HEK293 (cell line): Measurements from ENCODE around the gene RNPS1.

Experiments used
- CTCF ChIA-PET: fragments of 350-600 bp; formaldehyde crosslinking; extraction: SDS; loops from one replicate; lab custom pipeline; 2021; ENCODE audit warnings: antibody characterized with exemption; lab: Yijun Ruan, JAX
- POLR2A ChIA-PET: fragments of 300-600 bp; formaldehyde crosslinking; extraction: SDS; loops from one replicate; lab custom pipeline; 2020; ENCODE audit warnings: antibody characterized with exemption, inconsistent platforms; lab: Yijun Ruan, JAX
- H3K27ac ChIP-seq: fragments of 200-500 bp; sonication (Bioruptor generic); 2 replicates; pipeline ENCODE4 v1.5.1; 2014; ENCODE audit warnings: low read depth, low read length, control low read depth, inconsistent platforms; ENCODE audit errors: extremely low read depth
- H3K36me3 ChIP-seq, 2 experiments: fragments of 200-500 bp in 1 of 2; sonication (Bioruptor generic) in 1 of 2; 1 replicate in 1 of 2; 2 replicates in 1 of 2; pipeline ENCODE4 v1.5.1; 2014 to 2017; ENCODE audit warnings: inconsistent platforms in 2 of 2, low read length in 2 of 2; ENCODE audit not compliant: control insufficient read depth in 2 of 2, insufficient read depth in 1 of 2
- H3K4me1 ChIP-seq: fragments of 200-500 bp; sonication (Bioruptor generic); 2 replicates; pipeline ENCODE4 v1.5.1; 2014; ENCODE audit warnings: mild to moderate bottlenecking, low read length, inconsistent platforms; ENCODE audit not compliant: control insufficient read depth, insufficient read depth
- H3K4me3 ChIP-seq: 2 replicates; pipeline ENCODE4 v1.5.1; 2011; ENCODE audit warnings: low read depth, mild to moderate bottlenecking, control low read depth, low read length, moderate library complexity
- H3K9me3 ChIP-seq: fragments of 200-500 bp; sonication (Bioruptor generic); 2 replicates; pipeline ENCODE4 v1.5.1; 2014; ENCODE audit warnings: low read depth, low read length, inconsistent platforms; ENCODE audit not compliant: control insufficient read depth, insufficient read depth
- EGR2 ChIP-seq: fragments of 450-650 bp; formaldehyde crosslinking; IDR thresholded peaks from 2 replicates; pipeline ENCODE4 v1.5.1; 2016; ENCODE audit warnings: low read depth, missing biosample characterization, missing genetic modification characterization
- GLI2 ChIP-seq: fragments of 450-650 bp; formaldehyde crosslinking; IDR thresholded peaks from 2 replicates; pipeline ENCODE4; 2017; ENCODE audit warnings: missing biosample characterization, missing genetic modification characterization, low read depth, borderline replicate concordance
- OSR2 ChIP-seq: fragments of 450-650 bp; formaldehyde crosslinking; IDR thresholded peaks from 2 replicates; pipeline ENCODE4 v1.5.1; 2016; ENCODE audit warnings: missing biosample characterization, missing genetic modification characterization
- SCRT1 ChIP-seq: fragments of 450-650 bp; formaldehyde crosslinking; IDR thresholded peaks from 2 replicates; pipeline ENCODE4 v1.5.1; 2016; ENCODE audit warnings: missing biosample characterization, missing genetic modification characterization, borderline replicate concordance
- SCRT2 ChIP-seq: fragments of 450-650 bp; formaldehyde crosslinking; IDR thresholded peaks from 2 replicates; pipeline ENCODE4 v1.5.1; 2016; ENCODE audit warnings: missing biosample characterization, missing genetic modification characterization
- SP7 ChIP-seq: fragments of 450-650 bp; formaldehyde crosslinking; IDR thresholded peaks from 2 replicates; pipeline ENCODE4 v1.5.1; 2016; ENCODE audit warnings: missing biosample characterization, missing genetic modification characterization
- YY1 ChIP-seq: fragments of 450-650 bp; formaldehyde crosslinking; IDR thresholded peaks from 2 replicates; pipeline ENCODE4 v1.5.1; 2018; ENCODE audit warnings: missing biosample characterization, missing genetic modification characterization
- ZBTB20 ChIP-seq: fragments of 450-650 bp; formaldehyde crosslinking; IDR thresholded peaks from 2 replicates; pipeline ENCODE4 v1.5.1; 2016; ENCODE audit warnings: missing biosample characterization, missing genetic modification characterization
- ZIC2 ChIP-seq: fragments of 450-650 bp; formaldehyde crosslinking; IDR thresholded peaks from 2 replicates; pipeline ENCODE4 v1.5.1; 2016; ENCODE audit warnings: missing biosample characterization, missing genetic modification characterization
- ZNF223 ChIP-seq: fragments of 450-650 bp; formaldehyde crosslinking; IDR thresholded peaks from 2 replicates; pipeline ENCODE4 v1.5.1; 2016; ENCODE audit warnings: missing biosample characterization, missing genetic modification characterization
- ZNF350 ChIP-seq: fragments of 450-650 bp; formaldehyde crosslinking; IDR thresholded peaks from 2 replicates; pipeline ENCODE4 v1.5.0; 2017; ENCODE audit warnings: missing biosample characterization, mild to moderate bottlenecking, missing genetic modification characterization
- ZNF510 ChIP-seq: fragments of 450-650 bp; formaldehyde crosslinking; IDR thresholded peaks from 2 replicates; pipeline ENCODE4 v1.5.1; 2018; ENCODE audit warnings: mild to moderate bottlenecking, missing genetic modification characterization, missing biosample characterization; ENCODE audit not compliant: insufficient replicate concordance
- ZNF530 ChIP-seq: fragments of 450-650 bp; formaldehyde crosslinking; IDR thresholded peaks from 2 replicates; pipeline ENCODE4 v1.5.1; 2016; ENCODE audit warnings: low read depth, missing biosample characterization, missing genetic modification characterization
- ZNF558 ChIP-seq: fragments of 450-650 bp; formaldehyde crosslinking; IDR thresholded peaks from 2 replicates; pipeline ENCODE4 v1.5.1; 2016; ENCODE audit warnings: missing biosample characterization, missing genetic modification characterization
- ZNF660 ChIP-seq: fragments of 450-650 bp; IDR thresholded peaks from 2 replicates; pipeline ENCODE4 v1.5.1; 2018; ENCODE audit warnings: missing biosample characterization, mild to moderate bottlenecking, missing genetic modification characterization
- ZNF670 ChIP-seq: fragments of 450-650 bp; formaldehyde crosslinking; IDR thresholded peaks from 2 replicates; pipeline ENCODE4 v1.5.1; 2016; ENCODE audit warnings: missing biosample characterization, missing genetic modification characterization, low read depth
- ZNF707 ChIP-seq: fragments of 450-650 bp; formaldehyde crosslinking; IDR thresholded peaks from 2 replicates; pipeline ENCODE4 v1.5.1; 2016; ENCODE audit warnings: missing biosample characterization, missing genetic modification characterization
- ZNF791 ChIP-seq: fragments of 450-650 bp; formaldehyde crosslinking; IDR thresholded peaks from 2 replicates; pipeline ENCODE4 v1.5.1; 2016; ENCODE audit warnings: missing biosample characterization, missing genetic modification characterization
- ZSCAN16 ChIP-seq: fragments of 450-650 bp; formaldehyde crosslinking; IDR thresholded peaks from 2 replicates; pipeline ENCODE4 v1.5.1; 2016; ENCODE audit warnings: missing biosample characterization, missing genetic modification characterization
- ZSCAN23 ChIP-seq: fragments of 450-650 bp; formaldehyde crosslinking; IDR thresholded peaks from 2 replicates; pipeline ENCODE4 v1.5.1; 2016; ENCODE audit warnings: missing biosample characterization, missing genetic modification characterization
- ZSCAN30 ChIP-seq: fragments of 450-650 bp; IDR thresholded peaks from 2 replicates; pipeline ENCODE4 v1.5.1; 2018; ENCODE audit warnings: missing biosample characterization, mild to moderate bottlenecking, missing genetic modification characterization, moderate library complexity
- ZXDB ChIP-seq: fragments of 450-650 bp; formaldehyde crosslinking; IDR thresholded peaks from 2 replicates; pipeline ENCODE4 v1.5.1; 2016; ENCODE audit warnings: missing biosample characterization, missing genetic modification characterization
- TF ChIP-seq, protein P1 (sequence below): fragments of 450-650 bp; formaldehyde crosslinking; IDR thresholded peaks from 2 replicates; pipeline ENCODE4 v1.5.1; 2016; ENCODE audit warnings: missing biosample characterization, missing genetic modification characterization
- TF ChIP-seq, protein P2 (sequence below): sonication (generic); formaldehyde crosslinking; IDR thresholded peaks from 2 replicates; pipeline ENCODE4 v1.8.1; 2022; ENCODE audit warnings: mild to moderate bottlenecking, moderate library complexity, missing genetic modification reagents

Gene RNPS1

DNA sequence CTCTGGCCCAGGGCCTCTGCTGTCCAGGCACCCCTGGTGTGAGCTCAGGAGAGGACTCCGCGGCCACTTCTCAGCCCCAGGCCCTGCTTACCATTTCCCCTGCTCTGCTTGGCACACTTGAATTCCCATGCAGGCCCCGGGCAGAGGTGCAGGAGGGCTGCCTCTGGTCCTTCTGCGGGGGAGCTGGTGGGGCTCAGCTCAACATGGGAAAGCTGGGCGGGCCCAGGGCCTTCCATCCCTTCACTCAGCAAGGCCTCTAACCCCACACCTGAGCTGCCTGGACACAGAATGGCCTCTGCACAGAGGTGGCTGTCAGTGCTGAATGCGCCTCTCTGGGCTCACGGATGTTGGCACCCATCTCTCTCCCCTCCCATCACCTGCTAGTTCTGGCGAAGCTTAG is 12.5 kb upstream of the RNPS1 start (continued):
- TF ChIP-seq SP7 (no peak), EGR2 (no peak), ZNF791 (no peak), ZNF558 (tag by site-specific recombination) (no peak), ZIC2 (no peak), ZNF350 (tag by site-specific recombination) (no peak), ZNF510 (tag by site-specific recombination) (no peak), ZNF530 (no peak)

- CTCF ChIA-PET, result interaction anchor here (0.6 to 1.4 kb wide), 3 partner anchors 222 to 275 kb away, joined by 3 to 6 read pairs (median 5); no protein-coding TSS in a partner anchor
- Histone ChIP-seq H3K27ac (no peak overlapping the region), H3K9me3 (no peaks in the 10 kb centered on the region), H3K36me3 (peaks cover 0 to 21% of the 10 kb centered on the region in 2 experiments; a peak in 1 of 3 replicates), H3K4me1 (no peaks in the 10 kb centered on the region), H3K4me3 (no peak overlapping the region)
- POLR2A ChIA-PET, result interaction anchor here (0.7 to 1.3 kb wide), 3 partner anchors 11 to 85 kb away, joined by 3 to 6 read pairs (median 4); partner anchors contain the start of gene RNPS1
- TF ChIP-seq ZSCAN30 (tag by site-specific recombination) (no peak), ZNF670 (tag by site-specific recombination) (no peak), ZBTB20 (tag by site-specific recombination) (no peak), OSR2 (tag by site-specific recombination) (no peak), ZNF660 (tag by site-specific recombination) (no peak), SCRT1 (tag by site-specific recombination) (no peak)
Observed at GRCh38 chr16:2278956-2279800, 11.3 kb upstream of the RNPS1 start.

DNA sequence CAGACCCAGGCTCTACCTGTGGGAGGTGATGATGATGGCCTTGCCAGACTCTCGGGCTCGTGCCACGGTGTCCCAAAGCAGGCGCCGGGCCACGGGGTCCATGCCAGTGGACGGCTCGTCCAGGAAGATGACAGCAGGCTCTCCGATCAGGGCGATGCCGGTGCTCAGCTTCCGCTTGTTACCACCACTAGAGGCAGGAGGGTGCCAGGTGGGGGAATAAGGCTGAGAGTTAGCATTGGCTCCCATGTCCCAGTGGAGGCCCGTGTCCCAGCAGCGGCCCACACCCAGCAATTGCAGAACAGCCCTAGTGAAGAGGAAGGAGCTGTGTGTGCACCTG is 10.3 kb upstream of the RNPS1 start:
- Histone ChIP-seq H3K4me3 (no peak overlapping the region), H3K27ac (no peak overlapping the region), H3K4me1 (no peaks in the 10 kb centered on the region), H3K9me3 (no peaks in the 10 kb centered on the region)
- no peak for TF ChIP-seq YY1 (tag by site-specific recombination)
- TF ChIP-seq, all 188 proteins: peak for 0
- ChIA-PET CTCF (interaction anchor here (0.6 to 0.8 kb wide), 2 partner anchors 19 to 261 kb away, joined by 3 to 5 read pairs; no protein-coding TSS in a partner anchor), POLR2A (no interaction called here)
- peaks cover 0 to 14% of the 10 kb centered on the region in 2 experiments; a peak in 1 of 3 replicates for H3K36me3 ChIP-seq

GRCh38 chr16:2277466-2278271 is 9.7 kb upstream of the RNPS1 start:
- Histone ChIP-seq H3K9me3 (no peaks in the 10 kb centered on the region), H3K27ac (no peak overlapping the region), H3K4me3 (no peak overlapping the region), H3K36me3 (peaks cover 0 to 14% of the 10 kb centered on the region in 2 experiments; a peak in 1 of 3 replicates), H3K4me1 (no peaks in the 10 kb centered on the region)
- TF ChIP-seq SCRT2 (tag by site-specific recombination) (no peak), ZSCAN16 (tag by site-specific recombination) (no peak), GLI2 (tag by site-specific recombination) (no peak), ZSCAN23 (no peak), ZNF223 (tag by site-specific recombination) (no peak), ZNF707 (tag by site-specific recombination) (no peak), ZXDB (tag by site-specific recombination) (no peak)
- TF ChIP-seq, protein P1, sequence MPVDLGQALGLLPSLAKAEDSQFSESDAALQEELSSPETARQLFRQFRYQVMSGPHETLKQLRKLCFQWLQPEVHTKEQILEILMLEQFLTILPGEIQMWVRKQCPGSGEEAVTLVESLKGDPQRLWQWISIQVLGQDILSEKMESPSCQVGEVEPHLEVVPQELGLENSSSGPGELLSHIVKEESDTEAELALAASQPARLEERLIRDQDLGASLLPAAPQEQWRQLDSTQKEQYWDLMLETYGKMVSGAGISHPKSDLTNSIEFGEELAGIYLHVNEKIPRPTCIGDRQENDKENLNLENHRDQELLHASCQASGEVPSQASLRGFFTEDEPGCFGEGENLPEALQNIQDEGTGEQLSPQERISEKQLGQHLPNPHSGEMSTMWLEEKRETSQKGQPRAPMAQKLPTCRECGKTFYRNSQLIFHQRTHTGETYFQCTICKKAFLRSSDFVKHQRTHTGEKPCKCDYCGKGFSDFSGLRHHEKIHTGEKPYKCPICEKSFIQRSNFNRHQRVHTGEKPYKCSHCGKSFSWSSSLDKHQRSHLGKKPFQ (tag by site-specific recombination), result no peak
- TF ChIP-seq, protein P2, sequence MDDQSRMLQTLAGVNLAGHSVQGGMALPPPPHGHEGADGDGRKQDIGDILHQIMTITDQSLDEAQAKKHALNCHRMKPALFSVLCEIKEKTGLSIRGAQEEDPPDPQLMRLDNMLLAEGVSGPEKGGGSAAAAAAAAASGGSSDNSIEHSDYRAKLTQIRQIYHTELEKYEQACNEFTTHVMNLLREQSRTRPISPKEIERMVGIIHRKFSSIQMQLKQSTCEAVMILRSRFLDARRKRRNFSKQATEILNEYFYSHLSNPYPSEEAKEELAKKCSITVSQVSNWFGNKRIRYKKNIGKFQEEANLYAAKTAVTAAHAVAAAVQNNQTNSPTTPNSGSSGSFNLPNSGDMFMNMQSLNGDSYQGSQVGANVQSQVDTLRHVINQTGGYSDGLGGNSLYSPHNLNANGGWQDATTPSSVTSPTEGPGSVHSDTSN, result no peak
- ChIA-PET POLR2A (no interaction called here), CTCF (interaction anchor here (0.8 kb wide), 1 partner anchor 19 kb away, joined by 3 read pairs; no protein-coding TSS in a partner anchor)
